ENCODE measurements around the gene GPR132. TPM values are rescaled to one million over a fixed set of nuclear protein-coding genes. Genes with fewer than 3 reads are reported as not detected.
"Not testable (repeated sequence)": the region's sequence is repeated elsewhere in the genome, so short reads cannot be mapped to it uniquely, and the experiment has no call there.

The GPR132 gene
- total and polyA plus RNA-seq, 2 of the 8 experiments (the other 6 are each of a cell fraction or from before 2014, with no cell fraction given) = 0.11 TPM; not detected in 1

GRCh38 chr14:105109243-105109642, 44.0 kb upstream of the GPR132 start:
- H2BK15ac ChIP-seq (ENCODE audit: low read length); H3K23me2 ChIP-seq (ENCODE audit: low read depth, low read length); H2AK5ac ChIP-seq (ENCODE audit: low read depth, low read length); H3K56ac ChIP-seq (replicated peaks; ENCODE audit: insufficient read length, low read depth, low read length); H4K20me1 ChIP-seq (replicated peaks in 1 of 2; ENCODE audit: control insufficient read depth in 1 of 2, insufficient read depth in 2 of 2, low read length in 2 of 2); H3K9me3 ChIP-seq (ENCODE audit: insufficient read depth in 2 of 2, low read depth in 1 of 2, low read length in 1 of 2); H3K18ac ChIP-seq (ENCODE audit: extremely low read depth, low read length); H2BK5ac ChIP-seq (ENCODE audit: low read depth, low read length); DNase-seq (ENCODE audit: low read depth in 1 of 2, low spot score in 2 of 2); H4K91ac ChIP-seq (replicated peaks; ENCODE audit: insufficient read length, low read length); H3K4me2 ChIP-seq (ENCODE audit: insufficient read depth in 1 of 2, low read depth in 2 of 2, low read length in 2 of 2); H3K36me3 ChIP-seq (ENCODE audit: control insufficient read depth in 2 of 4, insufficient read depth in 4 of 4, low read length in 3 of 4); H3K27ac ChIP-seq (ENCODE audit: low read depth, low read length); H3K9ac ChIP-seq (replicated peaks in 1 of 4; ENCODE audit: extremely low read depth in 1 of 4, low read depth in 3 of 4, low read length in 3 of 4); H3K79me2 ChIP-seq (ENCODE audit: control insufficient read depth in 1 of 2, insufficient read depth in 2 of 2, low read length in 2 of 2); H4K8ac ChIP-seq (ENCODE audit: extremely low read depth, insufficient read depth, low read length); H2BK20ac ChIP-seq (ENCODE audit: low read length); H3K4me3 ChIP-seq (ENCODE audit: extremely low read depth in 1 of 4, insufficient read depth in 2 of 4, low read depth in 3 of 4, low read length in 4 of 4); H4K5ac ChIP-seq (ENCODE audit: insufficient read length, low read depth, low read length); H3K4ac ChIP-seq (replicated peaks; ENCODE audit: insufficient read length, low read depth, low read length); H2BK120ac ChIP-seq (replicated peaks; ENCODE audit: low read depth, low read length); H3K14ac ChIP-seq (ENCODE audit: insufficient read length); CTCF ChIA-PET (ENCODE audit: partially characterized antibody); H2BK12ac ChIP-seq (ENCODE audit: low read depth, low read length); POLR2A ChIA-PET (ENCODE audit: partially characterized antibody); H3K4me1 ChIP-seq (replicated peaks in 1 of 4; ENCODE audit: control insufficient read depth in 3 of 4, insufficient read depth in 4 of 4, low read length in 3 of 4); FAIRE-seq; H2AFZ ChIP-seq (ENCODE audit: low read length); H3K27me3 ChIP-seq (replicated peaks in 1 of 4; ENCODE audit: control insufficient read depth in 3 of 4, extremely low read depth in 1 of 4, insufficient read depth in 3 of 4, low read length in 3 of 4); H3K79me1 ChIP-seq (ENCODE audit: low read depth, low read length); H3K23ac ChIP-seq (ENCODE audit: insufficient read length): not testable (repeated sequence)
- WGBS, 2 experiments (ENCODE audit: extremely low coverage in 1 of 2, insufficient coverage in 1 of 2, insufficient read length in 1 of 2, insufficient replicate concordance in 2 of 2, low coverage in 1 of 2, low lambda C conversion rate in 2 of 2, missing lambda C conversion rate in 1 of 2) = 90% methylated on average over 8 of the region's 8 CpGs; no CpG with 5 or more reads in 1 of the 2 experiments

All from H1 (cell line).